ENCODE data around the gene PTPRG. TPM values are rescaled to one million over a fixed set of nuclear protein-coding genes. Genes with fewer than 3 reads are reported as not detected.

PTPRG gene
- total RNA-seq, 2 experiments from 2014 or later, result 0.10 TPM; not detected in 1

DNA sequence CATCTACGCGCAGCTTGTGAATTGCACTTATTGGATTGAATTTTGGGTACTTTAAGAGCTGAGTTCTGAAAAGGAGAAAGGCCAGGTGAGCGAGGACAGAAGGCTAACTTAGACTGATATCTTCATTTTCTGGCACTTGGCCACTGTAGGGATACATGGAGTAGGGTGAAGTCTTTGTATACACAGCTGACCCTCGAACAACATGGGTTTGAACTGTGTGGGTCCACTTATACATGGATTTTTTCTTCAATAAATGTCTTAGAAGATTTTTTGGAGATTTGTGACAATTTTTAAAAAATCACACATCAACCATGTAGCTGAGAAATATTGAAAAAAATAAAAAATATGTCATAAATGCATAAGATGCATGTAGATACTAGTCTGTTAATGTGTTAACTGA lies 18.3 kb downstream of the PTPRG start:
- POLR2A ChIA-PET, result no interaction called here
- intact Hi-C loops (cut with micrococcal nuclease), result no loop called here
- Mint-ChIP-seq H3K9me3 (no peaks in the 10 kb centered on the region), H3K4me3 (no peak overlapping the region), H3K36me3 (no peaks in the 10 kb centered on the region), H3K27ac (no peak overlapping the region), H3K27me3 (no peaks in the 10 kb centered on the region), H3K4me1 (ENCODE audit: low read depth) (no peaks in the 10 kb centered on the region)
- DNase-seq, result no peak
- CTCF ChIA-PET, result no interaction called here

GRCh38 chr3:61580982-61581643 lies 19.7 kb downstream of the PTPRG start:
- H3K4me3 Mint-ChIP-seq, result no peak overlapping the region
- DNase-seq, result no peak
- no peaks in the 10 kb centered on the region for H3K36me3 Mint-ChIP-seq
- H3K9me3 Mint-ChIP-seq, result no peaks in the 10 kb centered on the region
- H3K27ac Mint-ChIP-seq, result no peak overlapping the region
- intact Hi-C loops (cut with micrococcal nuclease), result no loop called here
- CTCF ChIA-PET, result no interaction called here
- POLR2A ChIA-PET, result no interaction called here
- no peaks in the 10 kb centered on the region for H3K27me3 Mint-ChIP-seq
- no peaks in the 10 kb centered on the region for H3K4me1 Mint-ChIP-seq (ENCODE audit: low read depth)

GRCh38 chr3:61582287-61582686 lies 20.9 kb downstream of the PTPRG start:
- Mint-ChIP-seq H3K36me3 (no peaks in the 10 kb centered on the region), H3K27ac (no peak overlapping the region), H3K4me1 (ENCODE audit: low read depth) (no peaks in the 10 kb centered on the region), H3K4me3 (no peak overlapping the region), H3K9me3 (no peaks in the 10 kb centered on the region), H3K27me3 (no peaks in the 10 kb centered on the region)
- DNase-seq, result no peak
- ChIA-PET POLR2A (no interaction called here), CTCF (no interaction called here)
- intact Hi-C loops (cut with micrococcal nuclease), result no loop called here

DNA sequence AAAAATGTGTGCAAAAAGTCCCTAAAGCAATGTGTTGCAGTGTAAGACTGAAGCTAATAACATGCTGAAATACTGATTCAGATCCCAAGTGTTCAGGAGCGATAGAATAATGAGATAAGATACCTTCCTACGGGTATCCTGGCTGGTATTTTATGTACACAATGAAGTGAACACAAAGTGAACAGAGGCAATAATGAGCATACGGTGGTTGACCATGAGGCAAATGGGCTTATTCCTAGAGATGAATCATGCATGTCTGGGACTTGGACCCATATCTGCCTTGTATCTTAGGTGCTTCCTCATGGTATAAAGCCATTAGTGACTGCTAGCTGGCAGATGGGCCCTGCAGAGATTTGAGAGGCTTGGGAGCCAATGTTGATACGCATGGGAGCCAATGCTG lies 21.5 kb downstream of the PTPRG start:
- ChIA-PET CTCF (no interaction called here), POLR2A (no interaction called here)
- no peaks in the 10 kb centered on the region for H3K4me1 Mint-ChIP-seq (ENCODE audit: low read depth)
- intact Hi-C loops (cut with micrococcal nuclease), result no loop called here
- H3K4me3 Mint-ChIP-seq, result no peak overlapping the region
- no peak for DNase-seq
- H3K27me3 Mint-ChIP-seq, result no peaks in the 10 kb centered on the region
- no peaks in the 10 kb centered on the region for H3K9me3 Mint-ChIP-seq
- H3K36me3 Mint-ChIP-seq, result no peaks in the 10 kb centered on the region
- H3K27ac Mint-ChIP-seq, result no peak overlapping the region

DNA sequence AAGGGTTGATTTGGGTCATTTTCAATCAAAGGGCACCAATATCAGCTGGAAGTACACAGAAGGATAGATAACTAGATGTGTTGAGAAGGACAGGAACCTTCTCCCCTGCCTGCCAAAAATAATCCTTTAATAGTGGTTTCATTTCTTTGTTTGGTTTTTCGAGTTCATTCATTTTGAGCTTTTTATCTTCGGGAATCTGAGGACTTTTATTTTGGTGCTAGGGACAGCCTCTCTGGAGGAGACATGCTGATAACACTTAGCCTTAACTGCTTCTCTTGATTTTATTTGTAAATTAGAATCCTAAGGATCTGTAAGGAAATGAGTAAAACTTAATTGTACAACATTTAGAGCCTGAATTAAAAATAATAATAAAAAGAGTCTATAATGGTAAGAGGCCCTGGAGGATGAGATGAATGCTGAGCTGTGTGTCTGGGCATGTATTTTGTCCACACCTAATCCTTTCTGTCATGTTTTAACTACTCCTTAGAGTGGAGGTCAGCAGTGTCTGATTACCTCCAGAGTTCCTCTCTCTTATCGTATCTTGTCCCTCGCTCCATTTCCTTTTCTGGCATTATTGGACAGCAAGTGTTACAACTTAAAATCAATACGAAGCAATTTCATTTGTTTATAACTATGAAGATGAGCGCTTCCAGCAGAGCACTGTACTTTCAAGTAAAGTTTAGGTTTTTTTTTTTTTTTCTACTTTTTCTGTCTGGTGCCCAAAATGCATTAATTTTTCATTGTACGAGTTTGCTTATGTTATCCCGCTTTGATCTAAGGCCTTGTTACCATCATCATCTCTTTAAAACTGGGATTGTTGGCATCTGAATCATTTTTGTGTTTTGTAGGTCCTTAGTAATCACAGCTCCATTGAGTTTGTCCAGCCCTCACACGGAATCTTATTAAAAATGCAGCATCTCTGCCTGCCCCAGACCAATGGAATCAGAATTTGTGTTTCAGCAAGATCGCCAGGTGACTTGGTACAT lies 22.8 kb downstream of the PTPRG start:
- POLR2A ChIA-PET, result no interaction called here
- Mint-ChIP-seq H3K4me3 (no peak overlapping the region), H3K36me3 (no peaks in the 10 kb centered on the region), H3K9me3 (no peaks in the 10 kb centered on the region), H3K27me3 (no peaks in the 10 kb centered on the region), H3K4me1 (ENCODE audit: low read depth) (no peaks in the 10 kb centered on the region), H3K27ac (no peak overlapping the region)
- intact Hi-C loops (cut with micrococcal nuclease), result no loop called here
- no peak for DNase-seq
- CTCF ChIA-PET, result no interaction called here

DNA sequence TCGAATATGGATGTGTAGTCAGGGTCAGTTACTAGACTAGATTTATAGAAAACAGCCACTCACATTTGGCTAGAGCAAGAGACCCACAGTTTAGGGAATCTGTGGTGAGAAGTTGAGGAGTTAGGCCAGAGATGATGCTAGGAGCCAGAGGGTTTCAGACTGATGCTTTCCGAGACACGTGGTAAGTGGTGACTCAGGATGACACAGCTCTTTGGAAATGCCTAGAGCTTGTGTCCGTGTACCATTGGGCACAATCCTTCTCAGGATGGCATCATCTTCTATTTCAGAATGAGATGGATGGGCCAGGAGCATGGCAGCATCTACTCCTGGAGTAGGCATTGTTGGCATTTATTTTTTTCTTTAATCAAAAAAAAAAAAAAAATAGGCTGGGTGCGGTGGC lies 28.5 kb downstream of the PTPRG start:
- intact Hi-C loops (cut with micrococcal nuclease), result no loop called here
- Mint-ChIP-seq H3K4me3 (no peak overlapping the region), H3K9me3 (no peaks in the 10 kb centered on the region), H3K4me1 (ENCODE audit: low read depth) (no peaks in the 10 kb centered on the region), H3K27ac (no peak overlapping the region), H3K27me3 (no peaks in the 10 kb centered on the region), H3K36me3 (no peaks in the 10 kb centered on the region)
- ChIA-PET CTCF (no interaction called here), POLR2A (no interaction called here)
- DNase-seq, result no peak

DNA sequence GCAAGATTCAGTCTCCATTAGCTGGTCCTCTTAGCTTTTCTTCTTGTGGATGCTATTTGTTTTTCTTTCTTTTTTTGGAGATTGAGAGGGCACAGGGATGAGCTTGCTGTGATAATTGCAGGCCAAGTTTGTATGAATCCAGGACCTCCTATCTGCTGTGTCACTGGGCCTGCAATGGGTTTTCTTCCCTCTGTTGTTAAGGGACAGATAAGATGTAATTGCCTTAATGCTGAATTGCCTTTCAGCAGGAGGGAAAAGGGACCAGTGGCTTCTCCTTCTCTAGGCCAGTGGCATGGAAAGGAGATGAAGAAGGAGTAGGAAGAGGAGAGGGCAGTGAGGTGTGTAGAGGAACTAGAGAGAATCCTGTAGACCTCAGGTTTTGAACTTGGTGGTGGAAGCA lies 29.9 kb downstream of the PTPRG start:
- H3K4me3 Mint-ChIP-seq, result no peak overlapping the region
- POLR2A ChIA-PET, result no interaction called here
- H3K9me3 Mint-ChIP-seq, result no peaks in the 10 kb centered on the region
- no peak for DNase-seq
- H3K27me3 Mint-ChIP-seq, result no peaks in the 10 kb centered on the region
- CTCF ChIA-PET, result no interaction called here
- intact Hi-C loops (cut with micrococcal nuclease), result no loop called here
- no peaks in the 10 kb centered on the region for H3K36me3 Mint-ChIP-seq
- no peak overlapping the region for H3K27ac Mint-ChIP-seq
- no peaks in the 10 kb centered on the region for H3K4me1 Mint-ChIP-seq (ENCODE audit: low read depth)

GRCh38 chr3:61593446-61594029 lies 32.2 kb downstream of the PTPRG start:
- ChIA-PET CTCF (interaction anchor here (0.7 kb wide), 1 partner anchor 719 kb away, joined by 3 read pairs; no protein-coding TSS in a partner anchor), POLR2A (no interaction called here)
- Mint-ChIP-seq H3K4me1 (ENCODE audit: low read depth) (no peaks in the 10 kb centered on the region), H3K27ac (no peak overlapping the region), H3K4me3 (no peak overlapping the region), H3K27me3 (no peaks in the 10 kb centered on the region), H3K9me3 (no peaks in the 10 kb centered on the region), H3K36me3 (no peaks in the 10 kb centered on the region)
- intact Hi-C loops (cut with micrococcal nuclease), result no loop called here
- DNase-seq, result no peak

- no peak overlapping the region for H3K27ac Mint-ChIP-seq
- POLR2A ChIA-PET, result no interaction called here
- no peak overlapping the region for H3K4me3 Mint-ChIP-seq
- no peaks in the 10 kb centered on the region for H3K9me3 Mint-ChIP-seq
- H3K27me3 Mint-ChIP-seq, result no peaks in the 10 kb centered on the region
- H3K36me3 Mint-ChIP-seq, result no peaks in the 10 kb centered on the region
- CTCF ChIA-PET, result interaction anchor here (0.7 kb wide), 1 partner anchor 720 kb away, joined by 3 read pairs; no protein-coding TSS in a partner anchor
- intact Hi-C loops (cut with micrococcal nuclease), result no loop called here
- no peaks in the 10 kb centered on the region for H3K4me1 Mint-ChIP-seq (ENCODE audit: low read depth)
- no peak for DNase-seq
These were observed 33.0 kb downstream of the PTPRG start for GRCh38 chr3:61594144-61594963.

DNA sequence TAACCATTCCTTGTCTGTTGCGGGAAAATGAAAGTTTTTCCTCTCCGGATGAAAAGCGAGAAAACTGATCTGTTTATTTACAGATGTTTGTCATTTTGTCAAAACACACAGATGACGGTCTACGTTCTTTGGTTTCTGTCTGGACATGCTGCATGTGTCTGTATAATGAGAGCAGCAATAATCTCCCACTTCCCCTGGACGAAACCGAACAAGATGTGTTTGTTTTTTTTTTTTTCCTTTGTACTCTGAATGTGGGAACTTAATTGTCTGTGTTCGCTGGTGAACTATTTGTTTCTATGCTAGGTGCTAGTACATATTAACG lies 33.6 kb downstream of the PTPRG start:
- H3K4me1 Mint-ChIP-seq (ENCODE audit: low read depth), result no peaks in the 10 kb centered on the region
- POLR2A ChIA-PET, result no interaction called here
- no peak overlapping the region for H3K4me3 Mint-ChIP-seq
- no peaks in the 10 kb centered on the region for H3K27me3 Mint-ChIP-seq
- H3K36me3 Mint-ChIP-seq, result no peaks in the 10 kb centered on the region
- CTCF ChIA-PET, result no interaction called here
- intact Hi-C loops (cut with micrococcal nuclease), result no loop called here
- H3K9me3 Mint-ChIP-seq, result no peaks in the 10 kb centered on the region
- DNase-seq, result no peak
- no peak overlapping the region for H3K27ac Mint-ChIP-seq

DNA sequence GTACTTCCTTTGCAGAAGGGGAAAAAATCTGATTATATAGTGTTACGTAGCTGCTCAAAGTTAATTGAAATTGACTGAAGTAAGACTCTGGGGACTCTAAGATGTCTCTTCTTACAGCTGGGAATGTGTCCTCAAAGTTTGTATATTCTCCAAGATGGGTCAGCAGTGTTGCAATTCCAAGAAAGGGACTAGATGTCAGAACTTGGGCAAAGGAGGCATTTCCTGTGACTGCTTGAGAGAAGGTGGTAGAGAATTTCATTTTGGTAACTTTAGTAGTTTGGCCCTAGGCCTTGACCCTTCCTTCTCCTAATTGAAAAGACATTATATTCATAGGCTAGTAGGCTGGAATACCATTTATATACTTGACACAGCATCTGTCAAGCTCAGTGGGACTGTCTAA lies 33.9 kb downstream of the PTPRG start:
- intact Hi-C loops (cut with micrococcal nuclease), result no loop called here
- Mint-ChIP-seq H3K36me3 (no peaks in the 10 kb centered on the region), H3K27me3 (no peaks in the 10 kb centered on the region), H3K4me1 (ENCODE audit: low read depth) (no peaks in the 10 kb centered on the region), H3K4me3 (no peak overlapping the region), H3K9me3 (no peaks in the 10 kb centered on the region), H3K27ac (no peak overlapping the region)
- ChIA-PET CTCF (no interaction called here), POLR2A (no interaction called here)
- DNase-seq, result no peak

DNA sequence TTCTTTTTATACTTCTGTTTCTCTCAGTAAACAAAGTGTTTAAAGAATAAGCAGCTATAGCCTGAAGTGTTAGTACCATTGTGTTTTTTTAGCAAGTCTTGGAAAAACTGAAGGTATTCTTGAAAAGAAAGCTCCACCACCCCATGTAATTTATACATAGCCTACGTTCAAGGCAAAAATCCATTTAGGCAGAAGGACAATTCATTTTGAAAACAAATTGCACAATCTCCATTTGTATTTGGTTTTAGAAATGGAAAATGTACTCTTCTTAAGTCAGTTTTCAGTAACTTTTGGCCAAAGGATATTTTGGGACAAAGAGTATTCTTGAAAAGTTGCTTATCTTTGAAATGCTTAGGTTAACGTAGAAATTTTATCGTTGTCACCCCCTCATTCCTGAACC lies 34.5 kb downstream of the PTPRG start:
- no peak for DNase-seq
- Mint-ChIP-seq H3K4me1 (ENCODE audit: low read depth) (no peaks in the 10 kb centered on the region), H3K36me3 (no peaks in the 10 kb centered on the region), H3K27me3 (no peaks in the 10 kb centered on the region), H3K9me3 (no peaks in the 10 kb centered on the region), H3K27ac (no peak overlapping the region), H3K4me3 (no peak overlapping the region)
- ChIA-PET POLR2A (no interaction called here), CTCF (no interaction called here)
- intact Hi-C loops (cut with micrococcal nuclease), result no loop called here

All from activated CD4-positive, alpha-beta memory T cell treated with anti-CD3 and anti-CD28 coated beads for 36 hours (primary cell).